ENCODE measurements around the gene ITIH4. TPM values are rescaled to one million over a fixed set of nuclear protein-coding genes. Genes with fewer than 3 reads are reported as not detected.
A peak's percentile ranks its signal among the peaks of the same experiment; 100 is the strongest.

ITIH4 gene
- total RNA-seq, 1 experiment from 2014 or later = 1.7 TPM

DNA sequence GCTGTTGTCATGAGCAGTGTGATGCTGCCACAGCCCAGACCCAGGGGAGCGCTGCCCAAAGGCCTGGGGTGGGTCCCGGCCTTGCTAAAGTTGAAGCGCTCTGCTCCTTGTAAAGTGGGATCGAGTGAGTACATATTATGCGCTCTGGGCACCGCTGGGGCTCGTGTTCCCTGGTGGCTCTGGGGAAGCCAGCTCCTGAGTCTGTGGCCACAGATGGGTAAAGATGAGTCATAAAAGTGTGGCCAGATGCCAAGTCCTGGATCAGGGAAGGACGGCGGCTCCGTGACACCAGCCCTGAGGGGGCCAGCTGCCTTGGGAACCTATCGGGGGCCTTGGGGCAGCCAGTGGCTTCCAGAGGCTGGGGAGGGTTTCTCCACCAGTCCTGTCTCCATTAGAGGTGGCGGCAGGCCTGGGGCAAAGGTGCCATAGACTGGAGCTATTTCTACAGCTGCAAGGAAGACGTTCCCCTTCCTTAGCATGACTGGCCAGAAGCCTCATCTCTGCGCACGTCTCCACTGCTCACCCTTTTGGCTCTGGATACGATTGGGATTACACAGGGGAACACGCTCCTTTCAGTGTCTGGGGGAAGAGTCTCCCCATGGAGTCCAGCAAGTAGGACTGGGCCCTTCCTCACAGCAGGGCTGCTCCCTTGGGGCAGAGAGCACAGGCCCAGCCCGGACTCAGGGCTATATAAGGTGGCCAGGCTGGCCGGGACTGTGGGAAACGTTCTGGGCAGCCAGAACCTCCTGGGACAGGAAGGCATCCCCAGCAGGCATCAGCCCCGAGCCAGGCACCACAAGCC, 1.2 kb upstream of the ITIH4 start:
- CTCF ChIA-PET = no interaction called here
- DNase-seq (ENCODE audit: low spot score) = peak; percentile 44
- H3K4me1 ChIP-seq (ENCODE audit: insufficient read depth, low read length, poor library complexity, severe bottlenecking) = no peaks in the 10 kb centered on the region
- intact Hi-C loops (cut with micrococcal nuclease; ENCODE audit: unreplicated experiment) = no loop called here
- no TSS peak for BruUV-seq (replicated peaks)
- POLR2A ChIA-PET (ENCODE audit: low non-redundant PET) = interaction anchor here (0.5 kb wide), 1 partner anchor 11 kb away, joined by 4 read pairs; no protein-coding TSS in a partner anchor
- no peak overlapping the region for H3K27ac ChIP-seq (ENCODE audit: low read depth, low read length, poor library complexity, severe bottlenecking)
- H3K27me3 ChIP-seq (replicated peaks; ENCODE audit: insufficient read depth, low read depth, low read length, poor library complexity) = no peaks in the 10 kb centered on the region
- no peaks in the 10 kb centered on the region for H3K9me3 ChIP-seq (ENCODE audit: low read depth, low read length, poor library complexity, severe bottlenecking)
- TF ChIP-seq, protein P1, sequence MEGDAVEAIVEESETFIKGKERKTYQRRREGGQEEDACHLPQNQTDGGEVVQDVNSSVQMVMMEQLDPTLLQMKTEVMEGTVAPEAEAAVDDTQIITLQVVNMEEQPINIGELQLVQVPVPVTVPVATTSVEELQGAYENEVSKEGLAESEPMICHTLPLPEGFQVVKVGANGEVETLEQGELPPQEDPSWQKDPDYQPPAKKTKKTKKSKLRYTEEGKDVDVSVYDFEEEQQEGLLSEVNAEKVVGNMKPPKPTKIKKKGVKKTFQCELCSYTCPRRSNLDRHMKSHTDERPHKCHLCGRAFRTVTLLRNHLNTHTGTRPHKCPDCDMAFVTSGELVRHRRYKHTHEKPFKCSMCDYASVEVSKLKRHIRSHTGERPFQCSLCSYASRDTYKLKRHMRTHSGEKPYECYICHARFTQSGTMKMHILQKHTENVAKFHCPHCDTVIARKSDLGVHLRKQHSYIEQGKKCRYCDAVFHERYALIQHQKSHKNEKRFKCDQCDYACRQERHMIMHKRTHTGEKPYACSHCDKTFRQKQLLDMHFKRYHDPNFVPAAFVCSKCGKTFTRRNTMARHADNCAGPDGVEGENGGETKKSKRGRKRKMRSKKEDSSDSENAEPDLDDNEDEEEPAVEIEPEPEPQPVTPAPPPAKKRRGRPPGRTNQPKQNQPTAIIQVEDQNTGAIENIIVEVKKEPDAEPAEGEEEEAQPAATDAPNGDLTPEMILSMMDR (conservative IDR thresholded peaks at IDR 0.05; ENCODE audit: low read depth, low read length) = no peak
- TF ChIP-seq EZH2 (IDR thresholded peaks at IDR 0.05; ENCODE audit: borderline replicate concordance, low read depth, low read length, poor library complexity, severe bottlenecking) = no peak
- no peak overlapping the region for H3K4me3 ChIP-seq (ENCODE audit: low read depth, low read length, poor library complexity, severe bottlenecking)
- no peaks in the 10 kb centered on the region for H3K36me3 ChIP-seq (ENCODE audit: insufficient read depth, low read length, poor library complexity, severe bottlenecking)

DNA sequence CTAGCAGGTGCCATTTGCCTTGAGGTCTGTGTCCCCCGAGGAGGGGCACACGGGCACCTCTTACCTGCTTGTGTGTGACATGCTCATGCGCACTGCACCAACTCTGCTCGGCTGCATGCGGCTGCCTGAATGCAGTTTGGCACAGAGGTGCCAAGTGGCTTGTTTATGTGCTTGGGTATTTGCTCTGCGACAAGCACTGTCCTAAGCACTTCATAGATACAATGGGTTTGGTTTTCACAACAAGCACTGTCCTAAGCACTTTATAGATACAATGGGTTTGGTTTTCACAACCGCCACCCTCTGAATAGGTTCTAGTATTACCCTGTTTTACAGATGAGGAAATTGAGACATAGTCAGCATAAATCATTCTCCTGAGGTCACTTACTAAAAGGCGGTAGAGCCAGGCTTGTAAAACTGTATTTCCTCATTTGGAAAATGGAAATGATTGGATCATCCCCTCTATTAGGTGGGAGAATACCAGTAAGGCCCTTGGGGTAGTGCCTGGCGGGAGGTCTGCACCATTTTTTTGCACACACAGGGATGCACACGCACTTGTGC, 487 bp downstream of the ITIH4 start:
- no peak for DNase-seq (ENCODE audit: low spot score)
- no TSS peak for BruUV-seq (replicated peaks)
- Histone ChIP-seq H3K4me3 (ENCODE audit: low read depth, low read length, poor library complexity, severe bottlenecking) (no peak overlapping the region), H3K27me3 (replicated peaks; ENCODE audit: insufficient read depth, low read depth, low read length, poor library complexity) (no peaks in the 10 kb centered on the region), H3K4me1 (ENCODE audit: insufficient read depth, low read length, poor library complexity, severe bottlenecking) (no peaks in the 10 kb centered on the region), H3K9me3 (ENCODE audit: low read depth, low read length, poor library complexity, severe bottlenecking) (no peaks in the 10 kb centered on the region), H3K27ac (ENCODE audit: low read depth, low read length, poor library complexity, severe bottlenecking) (no peak overlapping the region), H3K36me3 (ENCODE audit: insufficient read depth, low read length, poor library complexity, severe bottlenecking) (no peaks in the 10 kb centered on the region)
- TF ChIP-seq, protein P1 (conservative IDR thresholded peaks at IDR 0.05; ENCODE audit: low read depth, low read length) = no peak
- ChIA-PET CTCF (no interaction called here), POLR2A (ENCODE audit: low non-redundant PET) (no interaction called here)
- intact Hi-C loops (cut with micrococcal nuclease; ENCODE audit: unreplicated experiment) = no loop called here

DNA sequence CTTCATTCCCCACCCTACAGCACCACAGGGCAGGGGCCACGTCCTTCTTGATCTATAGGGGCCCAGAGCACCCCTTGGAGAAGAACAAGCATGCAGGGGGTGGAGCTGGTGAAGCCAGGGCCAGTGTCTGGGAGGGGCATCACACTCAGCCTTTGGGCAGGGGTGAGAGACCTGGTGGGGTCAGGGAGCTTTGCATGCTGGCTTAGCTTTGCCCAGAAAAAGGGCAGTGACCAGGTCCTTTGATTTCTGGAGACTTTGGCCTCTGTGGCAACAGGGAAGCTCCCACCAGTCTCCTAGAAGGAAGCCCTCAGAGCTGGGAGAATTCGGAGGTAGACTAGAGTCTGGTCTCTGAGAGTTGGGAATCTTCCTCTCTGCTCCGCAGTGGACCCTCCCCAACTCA, 990 bp downstream of the ITIH4 start:
- CTCF ChIA-PET = no interaction called here
- intact Hi-C loops (cut with micrococcal nuclease; ENCODE audit: unreplicated experiment) = no loop called here
- no peaks in the 10 kb centered on the region for H3K27me3 ChIP-seq (replicated peaks; ENCODE audit: insufficient read depth, low read depth, low read length, poor library complexity)
- H3K4me3 ChIP-seq (ENCODE audit: low read depth, low read length, poor library complexity, severe bottlenecking) = no peak overlapping the region
- TF ChIP-seq EZH2 (IDR thresholded peaks at IDR 0.05; ENCODE audit: borderline replicate concordance, low read depth, low read length, poor library complexity, severe bottlenecking) = no peak
- no peak for DNase-seq (ENCODE audit: low spot score)
- no peaks in the 10 kb centered on the region for H3K36me3 ChIP-seq (ENCODE audit: insufficient read depth, low read length, poor library complexity, severe bottlenecking)
- no TSS peak for BruUV-seq (replicated peaks)
- H3K27ac ChIP-seq (ENCODE audit: low read depth, low read length, poor library complexity, severe bottlenecking) = no peak overlapping the region
- H3K4me1 ChIP-seq (ENCODE audit: insufficient read depth, low read length, poor library complexity, severe bottlenecking) = no peaks in the 10 kb centered on the region
- POLR2A ChIA-PET (ENCODE audit: low non-redundant PET) = no interaction called here
- no peaks in the 10 kb centered on the region for H3K9me3 ChIP-seq (ENCODE audit: low read depth, low read length, poor library complexity, severe bottlenecking)
